NCI-H446 (cell line): ENCODE results near the gene TEAD3.
A peak's percentile ranks its signal among the peaks of the same experiment; 100 is the strongest.

Source experiments
- DNase-seq, 2 experiments: peaks; one replicate each; lab custom pipeline; 2025; lab: John Stamatoyannopoulos, UW

The TEAD3 gene

DNA sequence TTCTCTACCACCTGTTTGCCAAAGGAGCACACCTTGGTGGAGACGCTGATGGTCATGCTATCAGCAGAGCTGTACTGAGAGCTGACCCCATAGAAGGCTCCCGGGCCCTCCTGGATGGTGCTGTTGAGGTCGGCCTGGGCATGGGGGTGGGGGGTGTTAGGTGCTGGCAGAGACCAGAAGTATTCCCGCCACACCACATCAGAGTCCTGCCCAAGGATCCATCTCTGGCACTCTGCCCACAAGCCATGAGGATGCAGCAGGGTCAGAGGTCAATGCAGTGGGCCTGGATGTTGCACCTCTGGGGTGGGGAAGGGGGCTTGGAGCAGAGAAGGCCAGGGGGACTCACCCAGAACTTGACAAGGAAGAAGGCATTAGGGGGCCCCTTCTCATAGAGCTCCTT, 21.3 kb downstream of the TEAD3 start:
- DNase-seq = no peak

DNA sequence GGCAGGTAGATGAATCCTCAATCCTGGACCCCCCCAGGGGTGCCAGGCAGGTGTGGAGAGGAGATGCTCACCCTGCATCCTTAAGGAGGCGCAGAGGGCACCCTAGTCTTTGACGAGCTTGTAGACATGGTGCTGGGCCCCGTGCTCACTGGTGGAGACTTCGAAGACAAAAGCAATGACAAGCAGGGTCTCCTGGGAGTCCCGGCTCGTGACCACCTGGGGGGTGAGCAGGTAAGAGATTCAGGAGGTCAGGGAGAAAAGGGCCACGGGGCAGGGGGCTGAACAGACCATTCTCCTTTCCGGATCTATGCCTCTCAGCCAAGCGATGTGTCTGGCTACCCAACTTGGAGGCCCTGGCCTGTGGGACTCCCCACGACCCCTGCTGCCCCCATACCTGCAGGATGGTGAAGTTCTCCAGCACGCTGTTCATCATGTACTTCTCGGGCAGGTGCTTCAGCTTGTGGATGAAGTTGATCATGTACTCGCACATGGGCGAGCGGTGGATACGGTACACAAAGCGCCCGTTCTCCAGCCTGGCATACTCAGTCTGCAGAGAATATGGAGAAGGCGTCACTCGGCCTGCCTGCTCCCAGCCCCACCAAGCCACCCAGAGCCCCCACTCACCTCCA, 21.8 kb downstream of the TEAD3 start:
- DNase-seq = no peak

DNA sequence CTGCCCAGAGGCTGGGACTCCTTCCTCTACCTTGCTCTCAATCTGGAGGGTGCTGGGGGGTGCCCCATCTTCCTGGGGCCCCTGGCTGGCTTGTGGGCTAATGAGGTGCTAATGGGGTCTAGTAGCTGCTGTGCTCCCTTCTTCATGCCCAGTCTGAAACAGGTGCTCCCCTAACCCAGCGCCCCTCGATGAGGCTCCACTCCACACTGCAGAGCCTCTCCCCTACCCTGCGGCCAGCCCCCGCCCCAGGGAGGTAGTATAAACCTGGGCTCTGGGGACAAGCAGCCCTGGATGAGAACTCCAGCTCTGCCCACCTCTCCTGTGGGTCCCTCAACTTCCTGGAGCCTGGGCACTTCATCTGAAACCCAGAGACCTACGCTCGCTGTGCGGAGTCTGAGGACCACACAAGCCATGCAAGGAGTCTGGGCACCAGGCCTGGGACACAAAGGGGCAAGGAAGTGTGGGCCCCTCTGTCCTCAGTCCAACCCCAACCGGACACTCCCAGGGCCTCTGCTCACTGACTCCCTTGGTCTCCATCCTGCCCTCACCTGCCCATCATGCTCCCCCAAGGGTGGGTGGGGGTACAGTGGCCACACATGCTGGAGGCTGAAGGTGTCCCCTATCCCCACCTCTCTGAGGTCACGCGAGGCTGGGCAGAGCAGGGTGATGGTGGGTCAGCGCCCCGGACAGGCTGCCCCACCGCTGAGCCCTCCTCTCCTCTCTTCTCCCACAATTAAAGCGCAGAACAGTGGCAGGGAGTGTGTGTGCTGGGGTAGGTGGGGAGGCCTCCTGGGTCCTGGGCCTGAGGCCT, 22.5 kb downstream of the TEAD3 start:
- DNase-seq = no peak

DNA sequence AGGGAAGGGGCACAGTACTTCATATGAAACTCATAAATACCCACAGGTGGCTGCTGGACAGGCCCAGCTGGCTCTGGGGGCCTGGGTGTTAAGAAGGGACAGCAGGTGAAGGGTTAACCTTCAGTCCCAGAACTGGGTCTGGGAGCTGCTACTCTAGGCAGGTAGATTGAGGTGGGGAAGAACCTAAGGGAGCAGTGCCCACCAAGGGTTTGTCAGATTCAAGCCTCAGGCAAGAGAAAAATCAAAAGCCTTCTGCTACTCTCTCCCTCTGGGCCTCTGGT, 23.1 kb downstream of the TEAD3 start:
- DNase-seq = no peak

DNA sequence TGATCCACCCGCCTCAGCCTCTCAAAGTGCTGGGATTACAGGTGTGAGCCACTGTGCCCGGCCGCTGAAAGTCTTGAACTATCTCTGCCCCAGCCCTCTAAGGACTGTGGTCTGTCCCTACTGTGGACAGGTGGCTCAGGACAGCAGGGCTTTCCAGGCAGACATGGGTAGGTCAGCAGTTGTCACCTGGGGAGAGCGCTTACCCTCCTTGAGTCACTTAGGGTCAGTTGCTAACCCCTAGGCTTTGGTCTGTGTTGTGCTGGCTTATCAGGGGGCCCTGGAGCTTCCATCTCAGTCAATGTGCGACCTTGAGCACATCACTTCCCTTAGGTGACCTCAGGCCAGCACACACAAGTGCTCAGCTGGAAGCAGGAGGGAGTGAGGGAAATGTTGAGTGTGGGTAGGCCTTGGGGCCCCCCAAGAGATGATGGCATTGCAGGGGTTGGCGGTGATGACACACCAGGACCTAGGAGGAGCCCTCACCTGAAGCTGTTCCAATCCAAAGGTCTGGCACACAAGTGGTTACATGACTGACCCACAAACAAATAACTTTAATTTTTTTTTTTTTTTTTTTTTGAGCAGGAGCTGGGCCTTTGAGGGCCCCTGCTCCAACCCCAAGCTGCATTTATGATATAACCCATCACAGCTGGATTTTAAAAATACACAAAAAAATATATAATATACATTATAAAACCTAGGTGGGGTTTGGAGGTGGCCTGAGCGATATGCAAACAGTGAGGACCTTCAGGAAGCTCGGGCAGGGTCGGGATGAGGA, 23.6 kb downstream of the TEAD3 start:
- no peak for DNase-seq

DNA sequence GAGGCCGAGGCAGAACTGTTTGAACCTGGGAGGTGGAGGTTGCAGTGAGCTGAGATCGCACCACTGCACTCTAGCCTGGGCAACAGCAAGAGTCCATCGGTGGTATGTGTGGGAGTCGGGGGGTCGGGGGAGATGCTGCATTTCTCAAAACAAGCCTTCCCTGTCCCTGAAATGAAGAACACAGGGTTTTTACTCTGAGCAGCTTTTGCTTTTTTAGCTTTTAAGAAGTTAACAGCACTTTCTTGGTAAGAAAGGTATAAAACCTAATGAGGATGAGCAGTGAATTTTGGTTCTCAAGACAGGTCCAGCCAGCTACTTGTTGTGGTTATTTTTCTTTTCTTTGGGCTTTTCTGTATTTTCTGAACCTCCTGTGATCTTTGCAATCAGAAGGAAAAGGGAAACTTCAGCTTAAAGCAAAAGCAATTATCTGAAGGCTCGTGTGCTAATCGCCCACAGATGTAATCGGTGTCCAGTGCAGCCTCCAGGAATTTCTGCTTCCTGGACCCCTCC, 25.0 kb downstream of the TEAD3 start:
- no peak for DNase-seq

DNA sequence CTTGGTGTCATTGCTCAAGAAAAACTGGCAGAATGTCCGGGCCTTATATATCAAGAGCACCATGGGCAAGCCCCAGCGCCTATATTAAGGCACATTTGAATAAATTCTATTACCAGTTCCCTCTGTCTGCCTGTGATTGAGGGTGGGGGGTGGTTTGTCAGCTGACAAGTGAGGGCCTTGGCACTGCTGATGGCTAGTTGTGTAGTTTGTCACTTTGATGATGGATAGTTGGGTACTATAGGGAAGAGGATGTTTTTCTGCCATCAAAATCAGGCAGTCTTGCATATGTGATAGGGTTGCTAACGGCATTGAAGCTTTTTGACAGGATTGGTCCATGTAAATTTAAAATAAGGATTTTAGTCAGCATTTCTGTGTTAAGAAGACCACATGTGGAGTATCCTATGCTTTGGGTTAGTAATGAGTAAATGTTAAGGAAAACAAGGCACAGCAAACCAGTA, 26.2 kb downstream of the TEAD3 start:
- no peak for DNase-seq

DNA sequence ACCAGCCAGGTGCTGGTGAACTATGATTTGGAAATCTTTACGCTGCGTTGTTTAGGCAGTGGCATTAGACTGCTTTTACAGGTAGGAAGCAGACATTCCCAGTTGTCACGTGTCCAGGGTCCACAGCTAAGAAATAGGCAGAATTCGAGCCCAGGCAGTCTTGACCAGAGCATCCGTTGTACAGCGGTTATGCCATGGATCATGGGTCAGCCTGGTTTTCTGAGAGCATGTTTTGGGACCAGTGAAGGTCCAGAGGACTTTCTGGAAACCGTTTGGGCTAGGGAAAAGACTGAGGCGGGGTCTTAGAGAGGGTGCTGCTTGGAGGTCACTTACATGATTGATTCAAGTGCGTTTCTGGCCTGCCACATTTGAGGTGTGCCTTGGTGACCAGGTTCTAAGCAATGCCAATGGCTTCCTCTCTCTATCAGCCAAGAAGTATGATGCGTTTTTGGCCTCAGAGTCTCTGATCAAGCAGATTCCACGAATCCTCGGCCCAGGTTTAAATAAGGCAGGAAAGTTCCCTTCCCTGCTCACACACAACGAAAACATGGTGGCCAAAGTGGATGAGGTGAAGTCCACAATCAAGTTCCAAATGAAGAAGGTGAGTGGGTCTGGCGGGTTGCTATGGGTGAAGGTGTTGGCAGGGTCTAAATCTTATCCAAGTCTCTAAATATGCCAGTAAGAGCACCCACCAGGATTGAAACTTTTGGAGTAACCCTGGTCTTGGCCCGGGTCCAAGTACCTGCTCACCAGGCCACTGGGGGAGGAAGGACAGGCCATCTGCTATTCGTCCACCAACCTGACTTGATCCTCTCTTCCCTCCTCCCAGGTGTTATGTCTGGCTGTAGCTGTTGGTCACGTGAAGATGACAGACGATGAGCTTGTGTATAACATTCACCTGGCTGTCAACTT, 26.9 kb downstream of the TEAD3 start:
- DNase-seq = peak in 1 of 2 experiments; percentile 41

DNA sequence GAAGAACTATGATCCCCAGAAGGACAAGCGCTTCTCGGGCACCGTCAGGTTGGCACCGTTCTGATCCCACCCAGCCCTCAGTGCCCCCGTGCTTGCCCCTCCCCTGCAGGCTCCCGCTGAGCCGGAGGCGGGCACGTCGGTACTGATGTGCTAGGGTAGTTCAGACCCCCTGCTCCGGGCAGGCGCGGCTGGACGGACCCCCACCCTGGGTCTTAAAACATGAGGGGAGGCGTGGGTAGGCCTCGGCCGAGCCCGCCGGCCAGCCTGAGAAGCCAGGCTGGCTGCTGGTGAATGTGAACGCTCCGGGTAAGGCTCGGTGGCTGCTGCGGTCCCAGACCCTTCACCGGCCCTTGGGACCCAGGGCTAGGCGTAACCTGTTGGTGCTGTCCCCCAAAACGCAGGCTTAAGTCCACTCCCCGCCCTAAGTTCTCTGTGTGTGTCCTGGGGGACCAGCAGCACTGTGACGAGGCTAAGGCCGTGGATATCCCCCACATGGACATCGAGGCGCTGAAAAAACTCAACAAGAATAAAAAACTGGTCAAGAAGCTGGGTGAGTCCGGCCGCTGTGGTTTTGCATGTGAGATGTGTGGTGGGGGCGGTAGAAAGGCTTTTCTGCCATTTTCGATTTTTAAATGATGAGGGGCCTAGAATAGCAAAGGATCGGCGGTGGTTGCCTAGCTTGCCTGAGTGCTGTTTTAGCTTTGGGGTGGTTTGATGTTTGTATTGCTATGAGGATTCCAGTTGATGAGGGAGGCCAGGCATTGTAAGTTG, 27.7 kb downstream of the TEAD3 start:
- DNase-seq = no peak

DNA sequence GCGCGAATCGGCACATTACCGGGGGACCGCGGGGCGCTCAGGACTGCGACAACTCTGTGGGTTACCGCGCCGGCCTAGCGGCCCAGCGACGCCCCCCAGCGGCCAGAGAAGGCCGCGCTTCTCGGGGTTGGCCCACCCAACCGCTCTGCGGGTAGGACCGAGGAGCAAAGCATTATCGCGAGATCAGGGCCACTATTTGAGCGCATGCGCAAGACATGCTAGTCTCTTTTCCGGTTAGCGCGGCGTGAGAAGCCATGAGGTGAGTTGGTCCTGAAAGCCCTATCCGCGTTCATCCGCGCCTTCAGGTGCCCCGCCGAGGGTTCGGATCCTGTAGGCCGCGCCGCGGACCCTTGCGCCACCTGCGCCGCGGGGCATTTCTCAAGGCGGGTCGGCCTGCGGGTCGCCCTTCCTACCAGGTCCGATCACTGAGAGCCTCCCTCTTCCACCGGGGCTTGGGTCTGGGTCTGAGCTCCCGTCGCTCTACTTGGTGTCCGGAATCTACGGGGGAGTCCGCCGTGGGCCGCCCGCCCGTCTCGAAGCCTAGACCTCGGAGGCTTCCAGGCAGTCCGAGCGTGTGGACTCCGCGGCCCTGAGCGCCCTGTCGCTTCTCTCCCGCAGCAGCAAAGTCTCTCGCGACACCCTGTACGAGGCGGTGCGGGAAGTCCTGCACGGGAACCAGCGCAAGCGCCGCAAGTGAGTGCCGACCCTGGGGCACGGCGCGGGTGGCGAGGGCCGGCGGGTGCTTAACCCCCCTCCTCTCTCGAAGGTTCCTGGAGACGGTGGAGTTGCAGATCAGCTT, 28.5 kb downstream of the TEAD3 start, which contains the start of gene RPL10A:
RPL10A (plus strand) TSS at position 221 of the 799 bp plus-strand sequence; CDS start at position 255, 34 bp downstream.
- peak; percentile 94 to 98 for DNase-seq

DNA sequence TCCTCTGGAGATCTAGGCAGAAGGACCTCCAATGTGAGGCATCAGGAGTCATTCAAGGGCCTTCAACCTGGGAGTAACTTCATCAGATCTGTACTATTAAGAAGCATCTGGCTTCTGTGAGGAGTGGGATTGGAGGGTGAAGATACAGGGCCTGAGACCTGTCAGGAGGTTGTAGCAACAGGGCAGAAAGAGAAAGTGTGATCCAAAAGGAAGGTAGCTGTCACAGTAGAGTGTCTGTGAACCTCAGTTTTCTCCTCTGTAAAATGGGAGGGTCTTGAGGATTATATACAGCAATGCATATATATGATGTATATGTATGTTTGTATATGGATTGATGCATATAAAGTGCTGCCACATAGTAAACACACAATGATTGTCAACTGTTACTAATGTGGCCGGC, 31.2 kb downstream of the TEAD3 start:
- DNase-seq = no peak

DNA sequence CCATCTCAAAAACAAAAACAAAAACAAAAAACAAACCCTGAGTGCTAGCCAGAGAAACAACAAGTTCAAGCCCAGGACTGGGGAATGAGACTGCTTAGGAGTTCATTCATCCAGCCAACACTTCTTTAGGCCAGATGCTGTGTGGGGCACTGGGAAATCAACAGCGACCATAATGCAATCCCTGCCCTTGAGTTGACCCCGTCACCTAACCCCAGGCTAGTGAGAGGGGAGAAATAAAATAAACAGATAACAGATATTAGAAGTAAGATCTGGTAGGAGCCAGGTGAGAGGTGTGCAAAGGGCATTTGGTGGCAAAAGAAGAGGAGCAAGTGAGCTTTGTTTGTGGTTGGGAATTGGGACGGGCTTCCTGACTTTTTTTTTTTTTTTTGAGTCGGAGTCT, 33.6 kb downstream of the TEAD3 start:
- DNase-seq = no peak

DNA sequence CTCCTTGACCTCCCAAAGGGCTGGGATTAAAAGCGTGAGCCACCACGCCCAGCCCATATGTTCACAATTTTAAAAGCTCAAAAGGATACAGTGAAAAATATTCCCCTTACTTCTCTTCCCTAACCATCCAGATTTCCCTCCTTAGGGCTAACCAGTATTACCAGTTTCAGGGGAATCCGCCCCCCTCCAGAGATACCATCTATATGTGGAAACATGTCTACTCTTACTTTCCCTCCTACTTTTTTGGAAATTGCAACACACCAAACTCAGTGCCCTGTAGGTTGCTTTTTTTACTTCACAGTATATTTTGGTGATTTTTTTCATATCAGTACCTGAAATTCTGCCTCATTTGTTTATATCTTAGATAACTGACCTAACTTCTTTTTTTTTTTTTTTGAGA, 35.6 kb downstream of the TEAD3 start:
- DNase-seq = no peak

DNA sequence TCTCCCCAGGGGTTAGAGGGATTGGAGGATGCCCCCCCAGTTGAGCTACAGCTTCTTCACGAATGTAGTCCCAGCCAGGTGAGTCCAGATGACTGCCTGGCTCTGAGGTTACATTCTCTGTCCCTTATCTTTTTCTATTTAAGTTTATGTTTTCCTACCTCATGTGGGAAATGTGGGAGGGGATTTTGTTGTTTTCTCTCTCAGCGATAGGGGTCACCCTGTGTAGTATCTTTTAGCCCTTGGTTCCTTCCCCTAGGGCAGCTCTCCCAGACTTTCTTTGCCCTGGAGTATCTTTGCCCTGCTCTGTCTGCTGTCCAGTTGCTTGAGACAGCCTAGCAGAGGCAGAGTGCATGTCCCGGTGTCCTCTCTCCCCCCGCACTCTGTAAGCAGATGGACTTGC, 39.0 kb downstream of the TEAD3 start:
- DNase-seq = no peak

DNA sequence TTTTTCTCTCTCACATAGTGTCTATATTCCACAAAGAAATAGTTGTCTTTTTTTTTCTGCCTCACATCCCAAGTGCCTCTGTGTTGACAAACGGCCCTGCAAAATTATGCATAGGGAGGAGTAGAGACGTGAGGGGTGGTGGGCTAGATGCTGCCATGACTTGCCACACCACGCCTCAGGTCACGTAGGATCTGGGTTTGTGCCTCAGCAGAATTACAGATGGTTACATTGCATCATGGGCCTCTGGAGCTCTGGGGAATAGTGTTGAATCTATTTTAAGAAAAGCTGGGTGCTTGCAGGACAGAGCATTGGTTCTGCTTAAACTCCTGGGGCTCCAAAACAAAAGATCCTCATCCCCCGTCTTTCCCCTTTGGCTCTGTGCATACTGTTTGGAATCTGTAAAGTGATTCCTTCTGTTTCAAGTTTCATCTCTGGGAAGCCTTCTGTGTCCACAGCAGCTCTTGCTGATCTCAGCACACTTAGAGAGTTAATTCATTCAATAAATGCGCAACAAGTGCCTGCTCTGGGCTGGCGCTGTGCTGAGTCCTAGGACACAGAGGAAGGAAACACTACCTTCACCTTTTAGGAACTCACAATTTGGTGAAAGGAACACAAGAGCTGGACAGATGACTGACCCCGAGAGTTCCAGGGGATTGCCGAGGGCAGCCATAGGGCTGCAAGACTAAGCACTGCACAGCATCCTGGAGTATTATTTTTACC, 42.3 kb downstream of the TEAD3 start:
- no peak for DNase-seq

DNA sequence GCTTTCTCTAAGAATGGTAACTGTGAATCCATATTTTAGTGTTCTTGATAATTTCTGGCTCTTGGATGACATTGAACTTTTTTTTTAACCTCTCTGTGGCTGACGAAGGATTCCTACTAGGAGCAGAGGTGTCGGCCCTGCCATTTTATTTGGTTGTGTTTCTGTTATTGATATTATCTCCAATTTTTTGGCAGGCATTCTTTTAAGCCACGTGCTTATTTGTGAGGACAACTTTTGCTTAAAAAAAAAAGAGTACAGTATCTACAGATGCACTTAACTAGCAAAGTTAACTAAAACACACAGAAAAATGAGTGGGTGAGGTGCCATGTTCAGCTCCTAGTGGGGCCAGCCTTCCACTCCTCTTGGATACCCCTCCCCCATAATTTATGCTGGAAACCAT, 43.6 kb downstream of the TEAD3 start:
- no peak for DNase-seq

DNA sequence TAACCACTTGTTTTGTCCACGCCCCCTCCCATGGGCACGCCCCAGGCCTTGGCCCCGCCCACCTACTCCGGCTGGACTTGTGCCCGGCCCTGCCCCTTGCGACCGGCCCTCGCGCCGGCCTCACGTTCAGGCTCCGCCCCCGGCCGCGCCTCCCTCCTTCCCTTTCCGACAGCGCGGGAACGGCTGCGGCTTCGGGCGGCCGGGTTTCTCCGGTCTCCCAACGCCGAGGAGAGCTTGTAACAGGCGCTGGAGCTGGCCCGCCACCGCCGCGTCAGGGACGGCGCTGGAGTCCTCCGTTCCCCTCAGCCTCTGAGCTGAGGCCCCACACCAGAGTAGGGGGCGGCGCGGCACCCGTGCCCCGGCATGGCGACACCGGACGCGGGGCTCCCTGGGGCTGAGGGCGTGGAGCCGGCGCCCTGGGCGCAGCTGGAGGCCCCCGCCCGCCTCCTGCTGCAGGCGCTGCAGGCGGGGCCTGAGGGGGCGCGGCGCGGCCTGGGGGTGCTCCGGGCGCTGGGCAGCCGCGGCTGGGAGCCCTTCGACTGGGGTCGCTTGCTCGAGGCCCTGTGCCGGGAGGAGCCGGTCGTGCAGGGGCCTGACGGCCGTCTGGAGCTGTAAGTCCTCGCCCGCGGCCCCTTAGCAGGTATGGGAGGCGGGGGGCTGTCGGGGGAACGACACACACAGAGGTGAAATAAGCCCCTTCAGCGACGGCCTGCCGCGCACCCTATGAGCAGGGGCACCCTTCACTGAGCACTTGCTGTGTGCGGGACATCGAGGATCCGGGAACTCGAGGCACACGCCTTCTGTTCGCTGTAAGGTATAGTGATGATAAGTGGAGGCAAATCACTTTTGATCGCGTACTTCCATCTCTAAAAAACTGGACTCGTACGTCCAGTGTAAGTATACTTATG, 44.4 kb downstream of the TEAD3 start, which contains the start of gene FANCE:
FANCE (plus strand) TSS at position 156 of the 908 bp plus-strand sequence; CDS start at position 364, 208 bp downstream.
- DNase-seq = peak; percentile 87 to 94
